SK-N-MC (cell line): Measurements from ENCODE around the gene EEFSEC.

Experiments
- EZH2 ChIP-seq: fragments of 200-600 bp; sonication (generic); IDR thresholded peaks from one replicate; pipeline ENCODE4 v1.6.1; 2017; ENCODE audit warnings: antibody characterized with exemption
- POLR2AphosphoS5 ChIP-seq: IDR thresholded peaks from 2 replicates; pipeline ENCODE4 v1.6.1; 2012; ENCODE audit warnings: mild to moderate bottlenecking, low read depth, low read length, borderline replicate concordance

- TF ChIP-seq POLR2AphosphoS5 (no peak), EZH2 (no peak)
These were observed 118.5 kb downstream of the EEFSEC start for GRCh38 chr3:128271536-128272332.
